ENCODE data around the gene DCAF10.

- no peak for TF ChIP-seq CTCF (IDR thresholded peaks at IDR 0.05; ENCODE audit: control extremely low read depth in 1 of 3, insufficient read depth in 1 of 3, low read depth in 1 of 3, low read length in 3 of 3)
- no peak for TF ChIP-seq SIN3A (conservative IDR thresholded peaks at IDR 0.05 in 1 of 2, IDR thresholded peaks at IDR 0.05 in 1 of 2; ENCODE audit: low read depth in 1 of 2, low read length in 2 of 2)
- peak in 1 of 2 experiments; percentile 86; a peak in 2 of 4 replicates for TF ChIP-seq HDAC2 (IDR thresholded peaks at IDR 0.05; ENCODE audit: borderline replicate concordance in 1 of 2, low read depth in 2 of 2, low read length in 2 of 2)
- no peak for TF ChIP-seq EZH2 (IDR thresholded peaks at IDR 0.05; ENCODE audit: low read depth, low read length, severe bottlenecking)
- peak; percentile 42; the same call in 1 of the 2 replicates for TF ChIP-seq POLR2AphosphoS5 (IDR thresholded peaks at IDR 0.05; ENCODE audit: low read depth, low read length)
- no peak for TF ChIP-seq EP300 (IDR thresholded peaks at IDR 0.05; ENCODE audit: borderline replicate concordance in 1 of 2, low read depth in 2 of 2, low read length in 2 of 2)
- TF ChIP-seq TAF1 (IDR thresholded peaks at IDR 0.05; ENCODE audit: low read depth, low read length): 0 out of 2 replicates have a peak, but pooled peaks have one; percentile 18
- no peak for TF ChIP-seq TBP (IDR thresholded peaks at IDR 0.05; ENCODE audit: low read depth, low read length)
- TF ChIP-seq CBX5 (IDR thresholded peaks at IDR 0.05; ENCODE audit: low read depth, low read length): no peak
- TF ChIP-seq POLR2A (IDR thresholded peaks at IDR 0.05; ENCODE audit: control extremely low read depth in 1 of 2, low read depth in 2 of 2, low read length in 2 of 2): no peak
- TF ChIP-seq YY1 (IDR thresholded peaks at IDR 0.05; ENCODE audit: low read depth, low read length): no peak
Measured at GRCh38 chr9:37753489-37754190, 47.0 kb upstream of the DCAF10 start, which contains the start of gene TRMT10B.

Measured in H1 (cell line).